Measurements from ENCODE around the gene OSBPL8. TPM values are rescaled to one million over a fixed set of nuclear protein-coding genes. Genes with fewer than 3 reads are reported as not detected.

OSBPL8 gene
- total RNA-seq = 77.5 and 87.7 TPM in 2 replicates

GRCh38 chr12:76559400-76560085 lies at the start of gene OSBPL8:
OSBPL8 (minus strand) TSS chr12:76559771; CDS start chr12:76487551, 72,220 bp downstream.
- no peaks in the 10 kb centered on the region for H3K36me3 ChIP-seq (ENCODE audit: control insufficient read depth, insufficient read depth, low read length)
- TF ChIP-seq CTCF (IDR thresholded peaks at IDR 0.05; ENCODE audit: insufficient read depth, low read length, poor library complexity, severe bottlenecking) = no peak
- no peaks in the 10 kb centered on the region for H3K27me3 ChIP-seq (ENCODE audit: control insufficient read depth, insufficient read depth, low read length)
- peak within 1 kb of the TSS; percentile 98 for H3K4me3 ChIP-seq (ENCODE audit: low read depth, low read length)
- peak; percentile 53 for DNase-seq (ENCODE audit: low read depth)

- H3K27me3 ChIP-seq (ENCODE audit: control insufficient read depth, insufficient read depth, low read length) = no peaks in the 10 kb centered on the region
- no peaks in the 10 kb centered on the region for H3K36me3 ChIP-seq (ENCODE audit: control insufficient read depth, insufficient read depth, low read length)
- H3K4me3 ChIP-seq (ENCODE audit: low read depth, low read length) = no peak overlapping the region
- no peak for TF ChIP-seq CTCF (IDR thresholded peaks at IDR 0.05; ENCODE audit: insufficient read depth, low read length, poor library complexity, severe bottlenecking)
- no peak for DNase-seq (ENCODE audit: low read depth)
Observed at GRCh38 chr12:76608070-76608469, 48.5 kb upstream of the OSBPL8 start.

GRCh38 chr12:76595056-76595455 lies 35.5 kb upstream of the OSBPL8 start:
- H3K4me3 ChIP-seq (ENCODE audit: low read depth, low read length) = no peak overlapping the region
- H3K27me3 ChIP-seq (ENCODE audit: control insufficient read depth, insufficient read depth, low read length) = no peaks in the 10 kb centered on the region
- DNase-seq (ENCODE audit: low read depth) = no peak
- no peak for TF ChIP-seq CTCF (IDR thresholded peaks at IDR 0.05; ENCODE audit: insufficient read depth, low read length, poor library complexity, severe bottlenecking)
- no peaks in the 10 kb centered on the region for H3K36me3 ChIP-seq (ENCODE audit: control insufficient read depth, insufficient read depth, low read length)

- TF ChIP-seq CTCF (IDR thresholded peaks at IDR 0.05; ENCODE audit: insufficient read depth, low read length, poor library complexity, severe bottlenecking) = no peak
Observed at GRCh38 chr12:76591476-76591875, 31.9 kb upstream of the OSBPL8 start.

GRCh38 chr12:76590131-76590530 lies 30.6 kb upstream of the OSBPL8 start:
- H3K27me3 ChIP-seq (ENCODE audit: control insufficient read depth, insufficient read depth, low read length) = no peaks in the 10 kb centered on the region
- TF ChIP-seq CTCF (IDR thresholded peaks at IDR 0.05; ENCODE audit: insufficient read depth, low read length, poor library complexity, severe bottlenecking) = no peak
- no peaks in the 10 kb centered on the region for H3K36me3 ChIP-seq (ENCODE audit: control insufficient read depth, insufficient read depth, low read length)
- no peak overlapping the region for H3K4me3 ChIP-seq (ENCODE audit: low read depth, low read length)
- DNase-seq (ENCODE audit: low read depth) = no peak

More at GRCh38 chr12:76591476-76591875, 31.9 kb upstream of the OSBPL8 start:
- DNase-seq (ENCODE audit: low read depth) = no peak
- no peaks in the 10 kb centered on the region for H3K36me3 ChIP-seq (ENCODE audit: control insufficient read depth, insufficient read depth, low read length)
- no peak overlapping the region for H3K4me3 ChIP-seq (ENCODE audit: low read depth, low read length)
- H3K27me3 ChIP-seq (ENCODE audit: control insufficient read depth, insufficient read depth, low read length) = no peaks in the 10 kb centered on the region

Data from kidney epithelial cell (primary cell).